Activated CD4-positive, alpha-beta memory T cell treated with anti-CD3 and anti-CD28 coated beads for 36 hours (primary cell): ENCODE data around the gene LYPD3. TPM values are rescaled to one million over a fixed set of nuclear protein-coding genes. Genes with fewer than 3 reads are reported as not detected.
A peak's percentile ranks its signal among the peaks of the same experiment; 100 is the strongest.

ENCODE experiments used
- CTCF ChIA-PET: fragments of 350-600 bp; sonication (Branson Sonifier 250); formaldehyde crosslinking; loops from one replicate; lab custom pipeline; 2021; ENCODE audit warnings: antibody characterized with exemption, inconsistent platforms; lab: Charles Lee
- POLR2A ChIA-PET: fragments of 350-600 bp; sonication (Branson Sonifier 250); formaldehyde crosslinking; loops from one replicate; lab custom pipeline; 2021; ENCODE audit warnings: antibody characterized with exemption; lab: Charles Lee
- DNase-seq: peaks from one replicate; pipeline ENCODE4 v3.0.0-alpha.2; 2020
- H3K27ac Mint-ChIP-seq: one replicate; pipeline ENCODE4 v1.8.0; 2021; ENCODE audit warnings: mixed read lengths
- H3K27me3 Mint-ChIP-seq: one replicate; pipeline ENCODE4 v1.8.0; 2021; ENCODE audit warnings: mixed read lengths
- H3K36me3 Mint-ChIP-seq: one replicate; pipeline ENCODE4 v1.8.0; 2021; ENCODE audit warnings: mixed read lengths
- H3K4me1 Mint-ChIP-seq: one replicate; pipeline ENCODE4 v1.8.0; 2021; ENCODE audit warnings: low read depth, mixed read lengths
- H3K4me3 Mint-ChIP-seq: one replicate; pipeline ENCODE4 v1.8.0; 2021; ENCODE audit warnings: mild to moderate bottlenecking, mixed read lengths
- H3K9me3 Mint-ChIP-seq: one replicate; pipeline ENCODE4 v1.8.0; 2021; ENCODE audit warnings: mixed read lengths
- intact Hi-C: fragments of 100-400 bp; cut with micrococcal nuclease; formaldehyde crosslinking; loops from one replicate; pipeline ENCODE4 v1.15.1; 2023
- total RNA-seq, 2 experiments: library from RNA; stranded (reverse); gene quantifications; one replicate each; pipeline ENCODE4 v1.2.3, GENCODE V29; 2021

Gene LYPD3
- total RNA-seq, 2 experiments from 2014 or later, result 2.3 TPM

- intact Hi-C loops, result no loop called here
- H3K27ac Mint-ChIP-seq, result no peak overlapping the region
- DNase-seq, result no peak
- CTCF ChIA-PET, result no interaction called here
- H3K36me3 Mint-ChIP-seq, result no peaks in the 10 kb centered on the region
- POLR2A ChIA-PET, result no interaction called here
- H3K4me3 Mint-ChIP-seq, result no peak overlapping the region
- no peaks in the 10 kb centered on the region for H3K27me3 Mint-ChIP-seq
- H3K9me3 Mint-ChIP-seq, result no peaks in the 10 kb centered on the region
- peaks cover 3% of the 10 kb centered on the region for H3K4me1 Mint-ChIP-seq
Observed at GRCh38 chr19:43485951-43486350, 20.5 kb upstream of the LYPD3 start.

DNA sequence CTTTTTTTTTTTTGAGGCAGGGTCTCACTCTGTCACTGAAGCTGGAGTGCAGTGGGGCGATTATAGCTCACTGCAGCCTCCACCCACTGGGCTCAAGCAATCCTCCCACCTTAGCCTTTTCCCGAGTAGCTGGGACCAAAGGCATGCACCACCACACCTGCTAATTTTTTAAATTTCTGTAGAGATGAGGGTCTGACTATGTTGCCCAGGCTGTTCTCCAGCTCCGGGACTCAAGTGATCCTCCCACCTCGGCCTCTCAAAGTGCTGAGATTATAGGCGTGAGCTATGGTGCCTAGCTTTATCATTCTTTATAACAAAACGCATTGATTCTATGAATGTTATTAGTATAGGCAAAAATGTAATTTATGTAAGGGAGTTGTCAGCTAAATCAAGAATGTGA lies 17.9 kb upstream of the LYPD3 start:
- DNase-seq, result no peak
- intact Hi-C loops, result no loop called here
- H3K9me3 Mint-ChIP-seq, result no peaks in the 10 kb centered on the region
- H3K4me1 Mint-ChIP-seq, result no peaks in the 10 kb centered on the region
- H3K4me3 Mint-ChIP-seq, result no peak overlapping the region
- peaks cover 1% of the 10 kb centered on the region for H3K36me3 Mint-ChIP-seq
- ChIA-PET POLR2A (no interaction called here), CTCF (interaction anchor here (1.4 kb wide), 2 partner anchors 8 to 36 kb away, joined by 4 to 6 read pairs; no protein-coding TSS in a partner anchor)
- H3K27me3 Mint-ChIP-seq, result no peaks in the 10 kb centered on the region
- no peak overlapping the region for H3K27ac Mint-ChIP-seq

GRCh38 chr19:43482193-43482592 lies 16.8 kb upstream of the LYPD3 start:
- intact Hi-C loops, result no loop called here
- ChIA-PET CTCF (no interaction called here), POLR2A (no interaction called here)
- Mint-ChIP-seq H3K4me3 (no peak overlapping the region), H3K9me3 (no peaks in the 10 kb centered on the region), H3K27me3 (no peaks in the 10 kb centered on the region), H3K36me3 (peaks cover 1% of the 10 kb centered on the region), H3K4me1 (no peaks in the 10 kb centered on the region), H3K27ac (no peak overlapping the region)
- DNase-seq, result no peak

GRCh38 chr19:43481701-43482100 lies 16.3 kb upstream of the LYPD3 start:
- Mint-ChIP-seq H3K27me3 (no peaks in the 10 kb centered on the region), H3K9me3 (no peaks in the 10 kb centered on the region), H3K36me3 (peaks cover 3% of the 10 kb centered on the region), H3K27ac (no peak overlapping the region), H3K4me1 (no peaks in the 10 kb centered on the region), H3K4me3 (no peak overlapping the region)
- ChIA-PET CTCF (no interaction called here), POLR2A (no interaction called here)
- intact Hi-C loops, result no loop called here
- no peak for DNase-seq

DNA sequence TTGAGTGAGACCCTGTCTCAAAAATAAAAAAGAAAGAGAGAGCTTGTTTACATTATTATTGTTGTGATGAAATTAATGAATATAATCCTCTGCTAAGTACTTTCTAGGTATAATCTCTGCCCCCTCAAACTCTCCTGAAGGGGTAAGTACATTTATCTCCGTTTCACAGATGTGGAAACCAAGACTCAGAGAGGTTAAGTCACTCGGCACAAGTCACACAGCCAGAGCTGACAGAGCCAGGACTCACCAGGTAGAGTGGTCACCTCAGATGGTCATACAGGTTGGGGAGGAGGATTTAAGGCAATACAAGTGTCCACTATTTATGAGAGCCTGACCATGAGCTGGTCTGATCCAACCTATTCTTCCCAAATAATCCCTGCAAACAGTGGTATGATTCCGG lies 15.2 kb upstream of the LYPD3 start:
- Mint-ChIP-seq H3K27me3 (no peaks in the 10 kb centered on the region), H3K9me3 (no peaks in the 10 kb centered on the region), H3K27ac (no peak overlapping the region), H3K4me3 (no peak overlapping the region), H3K4me1 (peaks cover 3% of the 10 kb centered on the region), H3K36me3 (peaks cover 3% of the 10 kb centered on the region)
- POLR2A ChIA-PET, result interaction anchor here (1.3 to 1.4 kb wide), 3 partner anchors 10 to 23 kb away, joined by 3 to 5 read pairs (median 3); no protein-coding TSS in a partner anchor
- CTCF ChIA-PET, result interaction anchor here (1.1 to 1.2 kb wide), 2 partner anchors 33 to 39 kb away, joined by 3 to 4 read pairs; no protein-coding TSS in a partner anchor
- intact Hi-C loops, result no loop called here
- DNase-seq, result no peak

GRCh38 chr19:43479961-43480561 lies 14.7 kb upstream of the LYPD3 start:
- no peak for DNase-seq
- no peaks in the 10 kb centered on the region for H3K27me3 Mint-ChIP-seq
- no peak overlapping the region for H3K4me3 Mint-ChIP-seq
- no peaks in the 10 kb centered on the region for H3K9me3 Mint-ChIP-seq
- POLR2A ChIA-PET, result interaction anchor here (1.3 to 1.4 kb wide), 3 partner anchors 11 to 24 kb away, joined by 3 to 5 read pairs (median 3); no protein-coding TSS in a partner anchor
- CTCF ChIA-PET, result interaction anchor here (1.1 to 1.2 kb wide), 2 partner anchors 33 to 39 kb away, joined by 3 to 4 read pairs; no protein-coding TSS in a partner anchor
- peaks cover 6% of the 10 kb centered on the region for H3K4me1 Mint-ChIP-seq
- intact Hi-C loops, result no loop called here
- H3K36me3 Mint-ChIP-seq, result peaks cover 7% of the 10 kb centered on the region
- no peak overlapping the region for H3K27ac Mint-ChIP-seq

DNA sequence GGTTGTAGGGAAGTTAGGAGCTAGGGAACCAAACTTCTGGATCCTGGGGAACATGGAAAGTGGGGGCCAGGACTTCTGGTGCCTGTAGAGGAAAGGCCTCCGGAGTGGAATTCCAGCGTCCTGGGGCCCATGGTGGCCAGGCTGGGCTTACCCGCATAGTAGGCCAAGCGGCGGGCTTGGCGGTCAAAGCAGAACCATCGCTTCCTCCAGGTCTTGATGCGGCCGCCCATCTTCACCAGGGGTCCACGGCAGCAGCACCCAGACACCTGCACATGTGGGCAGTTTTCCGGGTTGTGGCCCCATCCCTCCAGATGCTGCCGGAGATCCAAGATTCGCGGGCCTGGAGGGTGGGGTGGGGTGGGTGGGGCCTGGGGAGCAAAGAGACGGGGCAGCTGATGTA lies 13.8 kb upstream of the LYPD3 start:
- Mint-ChIP-seq H3K4me1 (peaks cover 6% of the 10 kb centered on the region), H3K9me3 (no peaks in the 10 kb centered on the region), H3K27me3 (no peaks in the 10 kb centered on the region), H3K36me3 (peaks cover 7% of the 10 kb centered on the region), H3K27ac (no peak overlapping the region), H3K4me3 (no peak overlapping the region)
- DNase-seq, result no peak
- ChIA-PET CTCF (no interaction called here), POLR2A (no interaction called here)
- intact Hi-C loops, result no loop called here

- intact Hi-C loops, result no loop called here
- H3K4me1 Mint-ChIP-seq, result peaks cover 6% of the 10 kb centered on the region
- ChIA-PET POLR2A (no interaction called here), CTCF (interaction anchor here (1.0 kb wide), 1 partner anchor 31 kb away, joined by 3 read pairs; no protein-coding TSS in a partner anchor)
- no peak for DNase-seq
- peaks cover 7% of the 10 kb centered on the region for H3K36me3 Mint-ChIP-seq
- no peak overlapping the region for H3K4me3 Mint-ChIP-seq
- no peaks in the 10 kb centered on the region for H3K27me3 Mint-ChIP-seq
- H3K9me3 Mint-ChIP-seq, result no peaks in the 10 kb centered on the region
- H3K27ac Mint-ChIP-seq, result no peak overlapping the region
Observed at GRCh38 chr19:43478323-43478722, 12.9 kb upstream of the LYPD3 start.

GRCh38 chr19:43476606-43477005 lies 11.2 kb upstream of the LYPD3 start:
- ChIA-PET POLR2A (no interaction called here), CTCF (interaction anchor here (0.9 to 1.2 kb wide), 2 partner anchors 13 to 43 kb away, joined by 3 read pairs; no protein-coding TSS in a partner anchor)
- no peaks in the 10 kb centered on the region for H3K27me3 Mint-ChIP-seq
- peaks cover 6% of the 10 kb centered on the region for H3K4me1 Mint-ChIP-seq
- intact Hi-C loops, result no loop called here
- no peaks in the 10 kb centered on the region for H3K9me3 Mint-ChIP-seq
- no peak overlapping the region for H3K4me3 Mint-ChIP-seq
- H3K36me3 Mint-ChIP-seq, result peaks cover 7% of the 10 kb centered on the region
- DNase-seq, result no peak
- H3K27ac Mint-ChIP-seq, result no peak overlapping the region

DNA sequence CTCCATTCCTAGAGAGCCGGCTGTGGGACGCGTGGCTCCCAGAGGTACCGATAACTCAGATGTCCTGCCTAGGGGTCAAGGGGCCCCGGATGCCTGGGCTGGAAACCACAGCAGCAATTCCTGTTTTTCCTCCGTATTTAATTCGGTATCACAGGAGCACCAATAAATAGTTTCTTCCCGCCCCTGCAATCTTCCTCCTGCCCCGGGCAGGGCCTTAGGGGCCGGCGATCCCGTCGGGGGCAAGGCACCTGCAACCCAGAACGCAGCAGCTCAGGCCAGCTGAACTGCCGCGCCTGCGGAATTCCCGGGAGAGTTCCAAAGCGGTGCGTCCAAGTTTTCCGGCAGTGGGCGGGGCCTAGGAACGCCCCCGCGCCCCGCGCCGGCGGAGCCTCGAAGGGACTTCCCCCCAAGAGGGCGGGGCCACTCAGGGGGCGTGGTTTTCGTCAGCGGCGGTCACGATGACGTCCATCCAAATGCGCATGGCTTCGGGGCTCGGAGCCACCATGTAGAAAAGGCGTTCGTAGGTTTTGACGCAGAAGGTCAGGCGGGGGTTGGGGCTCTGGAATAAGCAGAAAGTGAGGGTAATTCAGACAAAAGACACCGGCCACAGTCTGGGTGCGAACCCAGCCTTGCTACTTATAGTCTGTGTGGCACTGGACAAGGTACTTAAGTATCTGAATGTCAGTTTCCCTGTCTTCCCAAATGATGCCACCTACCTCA lies 9.7 kb upstream of the LYPD3 start:
- peaks cover 15% of the 10 kb centered on the region for H3K4me1 Mint-ChIP-seq
- no peaks in the 10 kb centered on the region for H3K9me3 Mint-ChIP-seq
- H3K27ac Mint-ChIP-seq, result peak overlapping the region; percentile 85
- DNase-seq, result peak; percentile 96
- H3K36me3 Mint-ChIP-seq, result peaks cover 7% of the 10 kb centered on the region
- H3K4me3 Mint-ChIP-seq, result peak overlapping the region; percentile 70
- ChIA-PET POLR2A (interaction anchor here (0.9 to 1.3 kb wide), 3 partner anchors 11 to 58 kb away, joined by 3 read pairs; partner anchors contain the start of genes PHLDB3 and ZNF575), CTCF (interaction anchor here (1.2 kb wide), 1 partner anchor 28 kb away, joined by 8 read pairs; no protein-coding TSS in a partner anchor)
- intact Hi-C loops, result loop anchor here (1.0 kb wide), 1 partner anchor 12 kb away; no protein-coding TSS in a partner anchor
- no peaks in the 10 kb centered on the region for H3K27me3 Mint-ChIP-seq

DNA sequence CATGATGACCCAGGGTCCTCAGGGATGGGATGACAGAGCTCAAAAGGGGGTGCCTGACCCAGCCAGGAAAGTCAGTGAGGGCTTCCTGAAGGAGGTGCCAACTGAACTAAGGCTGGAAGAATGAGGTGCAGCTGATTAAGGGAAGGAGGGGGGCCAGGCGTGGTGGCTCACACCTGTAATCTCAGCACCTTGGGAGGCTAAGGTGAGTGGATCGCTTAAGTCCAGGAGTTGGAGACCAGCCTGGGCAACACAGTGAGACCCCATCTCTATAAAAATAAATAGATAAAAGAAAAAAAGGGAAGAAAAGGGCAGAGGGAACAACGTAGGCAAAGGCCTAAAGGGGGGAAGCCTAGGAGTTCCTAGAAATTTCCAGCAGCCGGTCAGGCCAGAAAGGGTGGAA lies 9.1 kb upstream of the LYPD3 start:
- no peak for DNase-seq
- Mint-ChIP-seq H3K27ac (peak overlapping the region; percentile 85), H3K4me3 (peak overlapping the region; percentile 70), H3K27me3 (no peaks in the 10 kb centered on the region), H3K4me1 (peaks cover 20% of the 10 kb centered on the region), H3K9me3 (no peaks in the 10 kb centered on the region), H3K36me3 (peaks cover 7% of the 10 kb centered on the region)
- CTCF ChIA-PET, result interaction anchor here (1.2 to 1.8 kb wide), 2 partner anchors 28 to 45 kb away, joined by 7 to 8 read pairs; no protein-coding TSS in a partner anchor
- intact Hi-C loops, result no loop called here
- POLR2A ChIA-PET, result interaction anchor here (0.9 to 1.3 kb wide), 3 partner anchors 11 to 58 kb away, joined by 3 read pairs; partner anchors contain the start of genes PHLDB3 and ZNF575

- intact Hi-C loops, result no loop called here
- ChIA-PET CTCF (interaction anchor here (1.1 kb wide), 1 partner anchor 24 kb away, joined by 4 read pairs; no protein-coding TSS in a partner anchor), POLR2A (no interaction called here)
- H3K27me3 Mint-ChIP-seq, result no peaks in the 10 kb centered on the region
- peaks cover 44% of the 10 kb centered on the region for H3K4me1 Mint-ChIP-seq
- H3K9me3 Mint-ChIP-seq, result no peaks in the 10 kb centered on the region
- H3K36me3 Mint-ChIP-seq, result peaks cover 4% of the 10 kb centered on the region
- H3K4me3 Mint-ChIP-seq, result no peak overlapping the region
- DNase-seq, result no peak
- no peak overlapping the region for H3K27ac Mint-ChIP-seq
Observed at GRCh38 chr19:43471091-43471490, 5.7 kb upstream of the LYPD3 start.
